Type B pancreatic cell (in vitro differentiated cells): ENCODE measurements around the gene PDE4DIP. TPM values are rescaled to one million over a fixed set of nuclear protein-coding genes. Genes with fewer than 3 reads are reported as not detected.
"Not testable (repeated sequence)": the region's sequence is repeated elsewhere in the genome, so short reads cannot be mapped to it uniquely, and the experiment has no call there.

ENCODE experiments used
- DNase-seq: peaks from one replicate; pipeline ENCODE4 v3.0.0; 2021; ENCODE audit warnings: mixed read lengths; ENCODE audit not compliant: unreplicated experiment; ENCODE audit errors: extremely low spot score
- H3K27ac Mint-ChIP-seq: 2 replicates; pipeline ENCODE4 v1.8.0; 2021; ENCODE audit warnings: mild to moderate bottlenecking, mixed read lengths
- H3K27me3 Mint-ChIP-seq: 2 replicates; pipeline ENCODE4 v1.8.0; 2021; ENCODE audit warnings: mixed read lengths
- H3K36me3 Mint-ChIP-seq: 2 replicates; pipeline ENCODE4 v1.8.0; 2021; ENCODE audit warnings: mixed read lengths
- H3K4me1 Mint-ChIP-seq: one replicate; pipeline ENCODE4 v1.8.0; 2021; ENCODE audit warnings: mixed read lengths; ENCODE audit not compliant: unreplicated experiment
- H3K4me3 Mint-ChIP-seq: 2 replicates; pipeline ENCODE4 v1.8.0; 2021; ENCODE audit warnings: mild to moderate bottlenecking, mixed read lengths
- H3K9me3 Mint-ChIP-seq: 2 replicates; pipeline ENCODE4 v1.8.0; 2021; ENCODE audit warnings: mixed read lengths
- long read RNA-seq: library from polyadenylated mRNA; unstranded; transcript quantifications from one replicate; pipeline ENCODE4 v2.0.0, GENCODE V29; 2020
- total RNA-seq: library from RNA; stranded (reverse); gene quantifications from 2 replicates; pipeline ENCODE4 v1.2.1, GENCODE V29; 2021; ENCODE audit warnings: low replicate concordance

Gene PDE4DIP
- 42.8 and 52.2 TPM in 2 replicates for total RNA-seq
- long read RNA-seq, full-length matches to known transcripts, result 42 of 90 reads
- long read RNA-seq, partial matches to known transcripts, result 37 of 90 reads
- long read RNA-seq, other reads (novel, unspliced or antisense), result 11 of 90 reads

DNA sequence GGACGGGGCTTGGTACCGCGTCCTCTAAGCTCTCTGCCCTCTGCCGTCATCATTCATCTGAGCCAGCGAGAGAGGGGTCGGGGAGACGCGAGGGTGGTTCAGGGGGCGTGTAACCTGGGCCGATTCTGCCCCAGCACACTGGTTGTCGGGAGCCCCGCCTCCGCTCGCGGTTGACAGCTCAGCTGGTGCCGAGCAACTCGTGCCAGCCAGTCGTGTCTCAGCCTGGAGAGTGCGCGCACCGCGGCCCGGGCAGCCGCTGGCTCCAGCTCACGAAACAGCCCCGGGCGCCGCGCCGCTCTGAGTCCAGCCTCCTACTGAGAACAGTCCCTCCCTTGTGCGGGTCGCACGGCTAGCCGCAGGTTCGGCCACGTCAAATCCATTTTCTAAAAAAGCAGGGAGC is at the start of gene PDE4DIP:
Gene PDE4DIP (plus strand): TSS at position 209 of the 400 bp plus-strand sequence. CDS start 347 bp downstream, outside the sequence.
- DNase-seq, H3K4me3 Mint-ChIP-seq, H3K4me1 Mint-ChIP-seq, H3K27ac Mint-ChIP-seq, H3K27me3 Mint-ChIP-seq, H3K9me3 Mint-ChIP-seq, H3K36me3 Mint-ChIP-seq: not testable (repeated sequence)

DNA sequence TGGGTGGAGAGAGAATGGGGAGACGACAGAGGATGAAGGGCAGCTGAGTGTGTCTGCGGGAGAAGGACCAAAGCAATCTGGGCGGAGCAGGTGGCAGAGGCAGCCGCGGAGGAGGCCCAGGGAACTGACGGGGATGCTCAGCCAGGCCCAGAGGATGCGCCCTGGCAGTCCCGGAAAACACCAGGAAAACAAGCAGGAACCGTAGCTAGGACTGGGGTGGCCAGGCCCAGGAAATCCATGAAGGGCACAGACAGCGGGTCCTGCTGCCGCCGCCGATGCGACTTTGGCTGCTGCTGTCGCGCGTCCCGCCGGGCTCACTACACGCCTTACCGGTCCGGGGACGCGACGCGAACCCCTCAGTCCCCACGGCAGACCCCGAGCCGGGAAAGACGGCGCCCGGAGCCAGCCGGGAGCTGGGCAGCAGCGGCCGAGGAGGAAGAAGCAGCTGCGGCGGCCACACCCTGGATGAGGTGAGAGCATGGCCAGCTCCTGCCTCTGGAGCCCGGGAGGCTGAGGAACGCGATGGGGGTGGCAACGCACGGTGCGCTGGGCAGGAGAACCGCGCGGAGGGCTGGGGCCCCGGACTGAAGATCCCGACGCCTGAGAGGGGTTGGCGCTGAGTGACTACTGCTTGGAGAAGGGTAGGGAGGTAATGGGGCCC is 35.8 kb upstream of the PDE4DIP start:
- not testable (repeated sequence) for DNase-seq, H3K9me3 Mint-ChIP-seq, H3K27ac Mint-ChIP-seq, H3K4me3 Mint-ChIP-seq, H3K36me3 Mint-ChIP-seq, H3K4me1 Mint-ChIP-seq, H3K27me3 Mint-ChIP-seq

DNA sequence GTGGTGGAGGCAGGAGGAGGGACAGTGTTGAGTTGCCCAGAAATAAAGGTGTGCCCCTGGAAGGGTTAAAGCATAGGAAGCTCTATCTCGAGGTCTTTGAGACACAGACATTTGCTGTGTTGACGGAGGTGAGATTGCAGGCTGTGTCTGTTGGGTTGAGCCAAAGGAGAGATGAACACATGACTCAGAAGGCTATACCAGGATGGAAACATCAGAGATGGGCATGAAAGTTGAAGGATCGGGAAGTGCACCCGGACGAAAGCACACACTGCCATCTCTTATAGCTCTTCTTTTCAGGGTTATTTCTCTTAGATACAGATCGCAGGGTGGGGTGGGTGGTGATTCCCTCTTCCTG is 35.3 kb upstream of the PDE4DIP start:
- not testable (repeated sequence) for H3K9me3 Mint-ChIP-seq, H3K27ac Mint-ChIP-seq

DNA sequence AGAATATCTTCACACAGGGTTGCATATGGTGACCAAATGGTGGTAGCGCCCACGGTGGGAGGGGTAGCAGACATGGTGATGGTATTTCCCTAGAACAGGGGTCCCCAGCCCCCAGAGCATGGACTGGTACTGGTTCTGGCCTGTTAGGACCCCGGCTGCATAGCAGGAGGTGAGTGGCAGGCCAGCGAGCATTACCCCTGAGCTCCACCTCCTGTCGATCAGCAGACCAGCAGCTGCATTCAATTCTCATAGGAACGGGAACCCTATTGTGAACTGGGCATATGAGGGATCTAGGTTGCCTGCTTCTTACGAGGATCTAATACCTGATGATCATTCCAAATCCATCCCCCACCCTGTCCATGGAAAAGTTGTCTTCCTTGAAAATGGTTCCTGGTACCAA is 22.0 kb upstream of the PDE4DIP start:
- H3K36me3 Mint-ChIP-seq, H3K27ac Mint-ChIP-seq, H3K27me3 Mint-ChIP-seq: not testable (repeated sequence)

More for the DNA sequence above, 35.3 kb upstream of the PDE4DIP start:
- not testable (repeated sequence) for H3K4me3 Mint-ChIP-seq, H3K27me3 Mint-ChIP-seq, H3K36me3 Mint-ChIP-seq, H3K4me1 Mint-ChIP-seq, DNase-seq

DNA sequence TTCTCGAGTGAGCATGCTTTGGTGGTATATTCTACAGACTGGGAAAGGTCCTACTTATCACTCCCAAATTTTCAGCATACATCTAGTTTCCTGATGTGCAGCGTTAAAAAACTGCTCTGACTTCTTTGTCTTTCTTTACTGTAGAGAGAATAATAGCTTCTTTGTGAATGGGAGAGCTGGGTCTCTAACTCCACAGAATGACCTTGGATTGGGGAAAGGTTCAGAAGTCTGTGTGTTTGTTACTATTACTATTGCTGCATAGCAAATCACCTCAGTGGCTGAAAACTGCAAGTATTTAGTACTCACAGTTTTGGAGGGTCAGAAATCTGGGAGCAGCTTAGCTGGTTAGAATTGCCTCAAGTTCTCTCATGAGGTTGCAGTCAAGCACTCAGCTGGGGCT is 20.4 kb upstream of the PDE4DIP start:
- H3K27me3 Mint-ChIP-seq, DNase-seq, H3K4me3 Mint-ChIP-seq, H3K4me1 Mint-ChIP-seq, H3K9me3 Mint-ChIP-seq, H3K27ac Mint-ChIP-seq, H3K36me3 Mint-ChIP-seq: not testable (repeated sequence)

More for the DNA sequence above, 22.0 kb upstream of the PDE4DIP start:
- DNase-seq, H3K9me3 Mint-ChIP-seq, H3K4me3 Mint-ChIP-seq, H3K4me1 Mint-ChIP-seq: not testable (repeated sequence)

DNA sequence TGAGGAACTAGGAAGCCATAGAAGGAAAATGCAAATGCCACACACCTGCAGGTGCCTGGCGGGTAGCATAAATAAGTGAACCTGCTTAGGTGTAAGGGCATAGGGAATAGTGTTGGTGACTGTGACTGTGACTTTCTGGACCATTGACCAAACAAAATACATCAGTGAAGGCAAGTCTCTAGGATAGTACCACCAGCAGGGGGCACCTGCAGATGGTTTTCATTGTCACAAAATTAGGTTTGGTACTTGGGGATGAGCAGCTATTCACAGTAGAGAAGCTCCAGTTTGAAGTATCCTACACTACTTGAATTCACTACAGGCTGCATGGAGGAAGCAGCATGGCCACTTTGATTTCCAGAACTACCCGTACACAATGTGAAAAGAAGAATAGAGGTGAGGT is 19.2 kb upstream of the PDE4DIP start:
- not testable (repeated sequence) for H3K9me3 Mint-ChIP-seq, H3K36me3 Mint-ChIP-seq, DNase-seq, H3K27me3 Mint-ChIP-seq, H3K4me3 Mint-ChIP-seq, H3K27ac Mint-ChIP-seq, H3K4me1 Mint-ChIP-seq

DNA sequence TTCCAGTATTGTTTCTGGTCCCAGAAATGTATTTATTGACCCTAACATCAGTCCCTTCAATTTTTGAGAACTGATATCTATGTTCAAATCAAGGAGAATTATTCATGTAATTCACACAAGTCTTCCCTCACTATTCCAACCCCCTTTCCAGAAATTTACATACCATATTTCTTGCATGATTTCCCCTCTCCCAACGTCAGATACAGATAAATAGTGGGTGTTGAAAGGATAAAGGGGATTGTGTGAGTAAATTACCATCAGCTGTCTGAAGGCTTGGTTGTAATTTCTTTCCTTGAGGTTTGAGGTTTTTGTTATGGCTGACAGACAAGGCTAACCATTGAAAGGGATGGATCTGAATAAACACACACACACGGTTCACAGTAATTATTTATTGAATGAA is 15.7 kb upstream of the PDE4DIP start:
- not testable (repeated sequence) for DNase-seq, H3K27me3 Mint-ChIP-seq, H3K9me3 Mint-ChIP-seq, H3K4me1 Mint-ChIP-seq, H3K36me3 Mint-ChIP-seq, H3K27ac Mint-ChIP-seq, H3K4me3 Mint-ChIP-seq

DNA sequence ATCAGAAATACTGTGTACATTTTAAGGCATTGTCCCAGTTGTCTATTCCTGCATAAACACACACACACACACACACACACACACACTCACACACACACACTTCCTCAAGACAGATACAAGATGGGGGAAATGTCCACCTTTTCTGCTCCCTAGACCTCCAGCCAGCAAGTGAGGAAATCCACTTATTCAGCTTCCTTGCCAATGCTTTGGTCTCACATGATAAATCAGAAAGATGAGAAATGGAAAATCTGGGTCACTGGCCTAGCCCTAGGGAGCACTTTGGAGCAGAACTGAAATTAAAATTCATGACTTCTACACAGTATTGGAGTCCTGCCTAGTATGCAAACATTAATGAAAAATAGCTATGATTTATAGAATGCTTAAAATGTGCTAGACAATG is 15.3 kb upstream of the PDE4DIP start:
- H3K27ac Mint-ChIP-seq, H3K4me1 Mint-ChIP-seq, DNase-seq, H3K27me3 Mint-ChIP-seq, H3K4me3 Mint-ChIP-seq, H3K9me3 Mint-ChIP-seq, H3K36me3 Mint-ChIP-seq: not testable (repeated sequence)

DNA sequence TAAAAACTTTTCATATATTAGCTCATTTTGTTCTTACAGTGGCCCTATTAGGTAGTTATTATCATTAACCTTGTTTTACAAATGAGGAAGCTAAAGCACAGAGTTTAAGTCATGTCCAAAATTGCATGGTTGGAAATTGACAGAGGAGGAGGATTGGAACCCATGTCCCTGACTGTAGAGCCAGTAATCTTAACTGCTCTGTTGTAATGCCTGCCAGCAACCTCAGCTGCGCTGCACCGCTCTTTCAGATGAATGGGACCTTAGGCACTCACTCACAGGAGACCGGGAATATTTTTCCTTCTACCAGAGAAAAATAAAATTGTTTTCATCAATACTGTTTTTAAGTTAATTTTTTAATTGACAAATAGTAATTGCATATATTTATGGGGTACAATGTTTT is 14.9 kb upstream of the PDE4DIP start:
- H3K4me1 Mint-ChIP-seq, H3K27me3 Mint-ChIP-seq, H3K9me3 Mint-ChIP-seq, DNase-seq, H3K4me3 Mint-ChIP-seq, H3K27ac Mint-ChIP-seq, H3K36me3 Mint-ChIP-seq: not testable (repeated sequence)

DNA sequence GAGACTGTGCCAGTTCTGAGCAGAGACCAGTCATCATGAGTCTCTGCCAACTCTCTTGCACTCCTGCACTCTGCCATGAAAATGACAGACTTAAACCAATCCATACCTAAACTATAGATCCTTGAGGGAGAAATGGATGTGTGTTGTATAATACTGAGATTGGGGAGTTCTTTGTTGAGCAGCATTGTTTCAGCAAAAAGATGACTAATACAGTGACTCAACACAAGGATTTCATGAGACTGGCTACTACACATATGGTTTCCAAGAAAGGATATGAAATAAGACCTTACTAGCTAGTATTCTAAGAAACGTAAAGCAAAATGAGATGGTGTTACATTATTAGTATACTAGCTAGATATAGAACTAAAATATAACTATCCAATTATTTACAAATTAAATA is 3.0 kb upstream of the PDE4DIP start:
- H3K36me3 Mint-ChIP-seq, DNase-seq, H3K27me3 Mint-ChIP-seq, H3K9me3 Mint-ChIP-seq, H3K27ac Mint-ChIP-seq, H3K4me1 Mint-ChIP-seq, H3K4me3 Mint-ChIP-seq: not testable (repeated sequence)

DNA sequence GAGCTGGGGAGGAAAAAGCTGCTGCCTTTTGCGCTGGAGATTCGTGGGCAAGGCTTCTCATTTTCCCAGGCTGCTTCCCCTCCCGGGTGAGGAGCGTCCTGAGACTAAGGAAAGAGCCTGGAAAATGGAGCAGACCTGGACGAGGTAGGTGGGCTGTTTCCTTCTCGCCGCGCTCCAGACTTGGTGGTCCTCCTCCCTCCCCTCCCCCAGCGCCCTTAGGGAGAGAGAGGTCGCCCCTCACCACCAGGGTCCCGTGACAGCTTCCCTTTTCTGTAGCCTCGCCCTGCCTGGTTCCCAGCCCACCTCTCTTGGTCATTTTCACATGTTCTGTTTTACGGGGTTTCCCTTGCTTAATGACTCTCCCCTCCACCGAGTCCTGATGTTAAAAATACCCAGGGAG is 423 bp downstream of the PDE4DIP start:
- not testable (repeated sequence) for H3K9me3 Mint-ChIP-seq, H3K27me3 Mint-ChIP-seq, H3K27ac Mint-ChIP-seq, DNase-seq, H3K4me3 Mint-ChIP-seq, H3K4me1 Mint-ChIP-seq, H3K36me3 Mint-ChIP-seq

DNA sequence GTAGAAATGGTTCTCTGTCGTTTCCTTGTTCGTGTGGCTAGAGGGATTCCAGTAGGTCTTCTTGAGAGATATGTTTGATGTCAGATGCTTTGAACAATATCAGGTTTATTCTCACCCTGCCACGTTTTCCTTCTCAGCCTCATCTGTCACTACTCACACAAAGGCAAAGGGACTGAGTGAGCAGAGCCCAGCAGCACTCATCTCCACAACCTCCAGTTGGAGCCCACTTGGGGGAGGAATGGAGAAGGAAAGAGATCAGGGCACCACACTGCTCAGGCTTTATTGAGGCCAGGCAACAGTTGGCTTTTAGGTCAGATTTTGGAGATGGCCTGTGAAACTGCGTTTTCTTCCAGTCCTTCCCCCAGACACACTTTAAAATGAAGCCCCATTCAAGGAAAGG is 840 bp downstream of the PDE4DIP start:
- not testable (repeated sequence) for H3K9me3 Mint-ChIP-seq, H3K27ac Mint-ChIP-seq, H3K27me3 Mint-ChIP-seq, H3K36me3 Mint-ChIP-seq, DNase-seq, H3K4me3 Mint-ChIP-seq, H3K4me1 Mint-ChIP-seq

DNA sequence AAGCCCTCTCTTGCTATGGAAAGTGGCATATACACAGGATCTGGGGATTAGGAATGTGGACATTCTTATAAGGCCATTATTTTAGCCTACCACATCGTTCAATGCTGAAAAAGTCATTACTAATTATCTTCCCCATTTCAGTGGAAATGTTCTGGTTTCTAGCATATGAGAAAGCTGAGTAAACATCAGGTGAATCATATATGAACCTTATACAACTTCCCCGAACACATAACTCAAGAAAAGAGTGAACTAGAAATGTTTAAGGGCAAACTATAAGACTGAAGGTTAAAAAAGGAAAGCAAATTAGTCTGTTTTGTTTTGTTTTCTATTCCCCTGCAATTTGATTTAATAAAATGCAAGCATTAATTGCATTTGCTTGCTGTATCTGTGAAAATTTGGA is 6.1 kb downstream of the PDE4DIP start:
- H3K4me1 Mint-ChIP-seq, H3K9me3 Mint-ChIP-seq, H3K4me3 Mint-ChIP-seq, DNase-seq, H3K27ac Mint-ChIP-seq, H3K27me3 Mint-ChIP-seq, H3K36me3 Mint-ChIP-seq: not testable (repeated sequence)

DNA sequence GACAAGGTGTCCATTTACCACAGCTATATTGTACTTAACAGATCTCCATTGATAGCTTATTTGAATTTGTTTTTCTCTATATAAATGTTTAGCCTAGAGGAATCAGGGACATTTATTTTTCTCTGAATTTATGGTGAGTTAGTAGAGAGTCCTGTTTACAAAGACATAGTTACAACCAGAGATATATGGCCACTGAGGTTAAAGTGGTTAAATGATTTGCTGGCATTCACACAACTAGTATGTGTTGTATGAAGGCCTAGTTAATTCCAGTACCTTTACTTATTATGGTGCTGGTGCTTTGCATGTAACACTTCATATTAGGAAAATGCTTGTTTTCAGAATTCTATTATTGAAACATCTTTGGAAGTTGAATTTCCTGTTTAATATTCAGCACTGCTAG is 6.6 kb downstream of the PDE4DIP start:
- DNase-seq, H3K27ac Mint-ChIP-seq, H3K4me1 Mint-ChIP-seq, H3K36me3 Mint-ChIP-seq, H3K9me3 Mint-ChIP-seq, H3K4me3 Mint-ChIP-seq, H3K27me3 Mint-ChIP-seq: not testable (repeated sequence)

DNA sequence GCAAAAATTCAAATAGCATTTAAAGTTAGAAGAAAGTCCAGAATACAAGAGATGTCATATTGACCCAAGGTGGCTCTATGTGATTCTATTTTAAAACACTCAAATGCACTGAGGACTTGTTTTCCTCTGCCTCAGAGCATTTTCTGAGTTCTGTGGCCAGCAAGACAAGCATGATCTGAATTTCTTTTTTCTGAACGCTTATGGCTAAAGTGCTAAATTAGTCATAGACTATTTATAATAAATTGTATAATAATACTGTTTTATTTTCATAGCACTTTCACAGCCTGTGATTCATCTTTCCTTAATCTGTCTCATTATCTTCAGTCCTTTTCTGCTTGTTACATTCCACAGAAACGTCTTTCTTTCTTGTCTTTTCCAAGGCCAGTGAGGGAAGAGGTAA is 7.5 kb downstream of the PDE4DIP start:
- H3K27ac Mint-ChIP-seq, H3K4me1 Mint-ChIP-seq, DNase-seq: not testable (repeated sequence)

More for the DNA sequence above, 7.5 kb downstream of the PDE4DIP start:
- not testable (repeated sequence) for H3K27me3 Mint-ChIP-seq, H3K9me3 Mint-ChIP-seq, H3K36me3 Mint-ChIP-seq, H3K4me3 Mint-ChIP-seq
